GM19043 (cell line): ENCODE data around the gene MRPS16.

Experiments
- ATAC-seq: cut with Tn5 transposase; IDR thresholded peaks from one replicate; pipeline ENCODE4 v1.9.1; 2021; ENCODE audit warnings: low read depth; ENCODE audit not compliant: unreplicated experiment

The MRPS16 gene

DNA sequence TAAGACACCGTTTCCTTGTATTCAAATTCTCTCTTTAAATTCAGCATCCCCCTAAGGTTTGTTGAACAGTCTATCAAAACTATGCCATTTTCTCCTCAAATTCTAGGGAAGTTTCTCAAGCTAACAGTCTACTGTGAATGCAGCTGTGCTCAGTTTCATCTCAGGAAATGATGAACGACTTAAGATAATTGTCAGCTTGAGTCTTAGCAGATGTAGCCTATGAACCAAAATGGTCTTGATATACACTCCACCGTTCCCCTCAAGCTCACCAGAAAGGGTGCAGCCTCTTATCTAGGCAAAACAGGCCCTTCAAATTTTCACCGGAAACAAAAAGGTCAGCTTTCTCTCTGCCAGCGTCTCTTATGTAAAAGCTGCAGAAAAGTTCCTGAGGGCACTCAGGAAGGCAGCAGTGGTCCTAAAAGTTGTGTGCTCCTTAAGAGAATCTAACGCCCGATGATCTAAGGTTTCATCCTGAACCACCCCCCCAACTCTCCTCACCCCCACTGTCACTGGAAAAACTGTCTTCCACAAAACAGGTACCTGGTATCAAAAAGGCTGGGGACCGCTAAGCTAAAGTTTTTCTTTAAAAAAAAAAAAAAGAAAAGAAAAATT lies 7.5 kb downstream of the MRPS16 start:
- ATAC-seq: no peak

DNA sequence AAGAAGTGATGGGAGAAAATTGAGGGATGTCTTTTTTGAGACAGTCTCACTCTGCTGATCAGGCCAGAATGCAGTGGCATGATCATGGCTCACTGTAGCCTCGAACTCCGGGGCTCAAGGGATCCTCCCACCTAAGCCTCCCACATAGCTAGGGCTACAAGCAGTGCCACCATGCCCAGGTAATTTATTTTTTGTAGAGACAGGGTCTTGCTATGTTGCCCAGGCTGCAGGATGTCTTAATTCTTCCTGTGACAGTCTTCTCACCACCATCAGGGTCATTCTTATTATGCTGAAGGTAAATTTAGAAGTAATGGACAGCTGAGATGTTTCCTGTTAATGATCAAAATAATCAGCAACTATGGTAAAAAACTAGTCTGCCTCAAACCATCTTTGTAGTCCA lies 12.5 kb downstream of the MRPS16 start:
- ATAC-seq: no peak

DNA sequence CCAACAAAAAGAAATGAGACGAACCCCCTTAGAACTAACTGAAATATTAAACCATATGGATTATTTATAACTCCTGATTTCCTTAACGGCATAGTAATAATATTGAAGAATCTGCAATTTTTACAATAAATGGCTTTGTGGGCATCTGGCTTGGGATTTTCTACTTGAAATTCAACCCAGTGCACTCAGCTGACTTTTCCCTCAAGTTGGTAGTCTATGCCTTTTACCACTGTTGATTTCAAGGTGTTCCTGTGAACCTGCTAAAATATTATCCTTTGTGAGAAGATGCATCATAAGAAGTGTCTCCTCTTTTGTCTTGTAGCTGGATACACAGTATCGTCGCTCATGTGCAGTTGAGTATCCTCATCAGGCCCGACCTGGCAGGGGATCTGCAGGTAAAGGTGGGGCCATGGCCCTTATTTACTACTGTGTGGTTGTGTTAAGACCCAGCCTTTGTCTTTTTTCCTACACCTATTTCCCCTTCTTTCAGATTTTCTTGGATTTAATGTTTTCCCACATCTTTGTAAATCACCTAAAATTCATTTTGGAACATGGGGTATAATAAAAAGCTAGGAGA lies 13.4 kb downstream of the MRPS16 start:
- ATAC-seq: no peak

DNA sequence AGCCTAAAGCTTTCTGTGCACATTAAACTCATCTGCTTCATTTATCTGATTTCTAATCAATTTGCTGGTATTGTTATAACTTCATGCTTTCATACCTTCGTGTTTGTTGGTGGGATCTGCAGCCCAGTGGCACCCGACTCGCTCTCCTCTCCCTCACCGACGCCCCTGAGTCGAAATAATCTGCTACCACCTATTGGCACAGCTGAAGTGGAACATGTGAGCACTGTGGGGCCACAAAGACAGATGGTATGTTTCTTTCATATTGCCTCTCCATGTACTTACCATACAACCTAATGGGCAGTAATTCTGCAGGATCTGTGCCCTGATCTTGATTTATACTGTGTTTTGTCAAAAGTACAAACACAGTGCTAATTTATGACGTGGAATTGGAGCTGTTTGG lies 17.7 kb downstream of the MRPS16 start:
- no peak for ATAC-seq

DNA sequence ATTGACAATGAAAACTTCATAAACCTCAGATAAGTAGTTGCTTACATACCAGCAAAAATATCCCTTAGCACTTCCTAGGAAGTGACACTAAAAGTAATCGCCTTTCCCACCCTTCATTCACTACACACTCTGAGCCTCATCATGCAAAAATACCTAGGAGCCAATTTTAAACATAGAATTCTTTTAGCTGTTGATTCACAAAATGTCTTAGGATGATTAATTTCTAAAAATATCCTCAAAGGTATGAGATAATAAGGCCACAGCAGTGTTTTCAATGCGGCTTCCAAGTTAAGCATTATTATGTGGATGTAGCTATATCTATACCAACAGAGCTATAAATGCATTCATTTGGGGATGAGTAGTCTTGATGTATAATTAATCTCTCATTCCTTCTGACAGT lies 18.6 kb downstream of the MRPS16 start:
- ATAC-seq: no peak

DNA sequence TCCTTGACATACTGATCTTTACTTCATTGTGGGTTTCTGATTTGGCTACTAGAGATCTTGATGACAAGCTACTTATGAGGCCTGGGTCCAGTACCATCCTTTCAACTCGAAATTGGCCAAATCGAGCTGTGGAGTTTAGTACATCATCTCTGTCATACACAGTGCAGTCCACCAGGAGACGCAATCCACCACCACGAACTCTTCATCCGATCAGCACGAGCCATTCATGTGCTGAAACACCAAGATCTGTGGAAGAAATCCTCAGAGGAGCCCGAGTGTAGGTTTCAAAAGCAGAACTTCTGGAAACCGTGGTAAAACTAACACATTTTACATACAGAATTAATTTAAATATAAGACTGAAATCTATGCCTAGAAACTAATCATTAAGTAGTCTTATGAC lies 19.6 kb downstream of the MRPS16 start:
- ATAC-seq: no peak

DNA sequence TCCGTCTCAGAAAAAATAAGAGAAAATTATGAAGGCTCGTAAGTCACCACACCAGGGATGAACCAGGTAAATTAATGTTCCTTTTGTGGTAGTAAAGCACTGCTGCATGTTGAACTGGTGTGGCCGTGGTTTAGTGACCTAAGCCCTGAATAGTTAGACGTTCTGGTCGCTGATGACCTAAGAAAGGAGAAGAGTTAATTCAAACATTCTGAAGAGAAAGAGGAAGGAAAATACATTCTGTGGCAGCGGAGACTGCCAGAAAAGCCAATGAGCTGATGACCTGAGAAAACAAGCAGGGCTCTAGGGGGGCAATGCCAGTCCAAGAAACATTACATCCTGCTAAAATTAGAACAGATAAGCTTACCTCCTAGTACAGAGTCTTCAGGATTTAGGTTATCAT lies 22.9 kb downstream of the MRPS16 start:
- no peak for ATAC-seq

DNA sequence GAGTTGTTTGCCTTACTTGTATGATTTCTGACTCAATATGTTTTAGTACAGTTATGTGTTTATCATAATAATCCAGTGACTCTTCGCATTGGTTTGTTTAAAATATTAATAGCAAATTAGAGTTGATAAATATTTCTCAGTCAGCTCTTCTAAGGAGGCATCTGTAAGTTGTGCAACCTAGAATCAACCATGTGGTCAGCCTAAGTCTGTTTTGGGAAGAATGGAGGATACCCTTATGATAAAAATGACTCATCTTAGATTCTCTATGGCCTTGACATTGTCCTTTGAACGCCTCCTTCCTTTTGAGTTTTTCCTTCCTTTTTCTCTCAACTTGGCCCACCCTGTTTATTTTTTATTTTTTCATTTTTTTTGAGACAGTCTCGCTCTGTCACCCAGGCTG lies 24.2 kb downstream of the MRPS16 start:
- no peak for ATAC-seq

DNA sequence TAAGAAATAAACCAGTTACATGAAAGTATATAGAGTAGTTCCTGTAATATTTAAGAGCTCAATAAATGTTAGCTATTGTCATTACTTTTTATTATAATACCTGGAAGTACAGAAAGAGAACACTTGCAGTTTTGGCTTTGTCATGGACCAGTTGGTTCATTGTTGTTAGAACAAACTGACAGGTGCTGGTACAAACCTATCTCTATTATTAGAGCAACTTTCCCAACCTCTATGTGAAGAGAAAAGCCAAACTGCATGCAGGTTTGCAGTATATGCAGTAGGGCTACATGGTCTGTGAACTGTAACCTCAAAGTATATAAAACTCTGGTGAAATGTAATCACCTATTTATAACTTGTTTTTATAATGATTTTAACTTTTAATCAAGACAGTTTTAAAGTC lies 25.8 kb downstream of the MRPS16 start:
- ATAC-seq: no peak

DNA sequence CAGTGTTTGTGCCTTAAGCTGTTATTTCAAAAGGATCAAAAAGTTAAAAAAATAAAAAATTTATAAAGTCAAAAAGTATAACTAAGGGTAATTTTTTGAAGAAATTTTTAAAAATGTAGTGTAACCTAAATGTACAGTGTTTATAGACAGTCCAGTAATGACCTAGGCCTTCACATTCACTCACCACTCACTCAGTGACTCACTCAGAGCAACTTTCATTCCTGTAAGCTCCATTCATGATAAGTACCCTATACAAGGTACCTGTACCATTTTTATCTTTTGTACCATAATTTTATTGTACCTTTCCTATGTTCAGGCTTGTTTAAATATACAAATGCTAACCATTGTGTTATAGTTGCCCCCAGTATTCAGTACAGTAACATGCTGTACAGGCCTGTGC lies 26.9 kb downstream of the MRPS16 start:
- no peak for ATAC-seq

DNA sequence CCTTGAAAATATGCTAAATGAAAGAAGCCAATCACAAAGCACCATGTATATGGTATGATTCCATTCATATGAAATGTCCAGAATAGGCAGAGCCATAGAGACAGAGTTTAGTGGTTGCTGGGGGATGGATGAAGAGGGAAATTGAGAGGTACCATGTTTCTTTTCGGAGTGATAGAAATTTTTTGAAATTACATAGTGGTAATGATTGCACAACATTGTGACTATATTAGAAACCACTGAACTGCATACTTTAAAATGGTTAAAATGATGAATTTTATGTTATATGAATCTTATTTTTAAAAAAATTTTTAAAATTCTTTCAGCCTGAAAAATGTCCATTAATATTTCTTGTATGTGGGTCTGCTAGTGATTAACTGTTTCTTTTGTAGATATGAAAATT lies 31.5 kb downstream of the MRPS16 start:
- ATAC-seq: no peak

DNA sequence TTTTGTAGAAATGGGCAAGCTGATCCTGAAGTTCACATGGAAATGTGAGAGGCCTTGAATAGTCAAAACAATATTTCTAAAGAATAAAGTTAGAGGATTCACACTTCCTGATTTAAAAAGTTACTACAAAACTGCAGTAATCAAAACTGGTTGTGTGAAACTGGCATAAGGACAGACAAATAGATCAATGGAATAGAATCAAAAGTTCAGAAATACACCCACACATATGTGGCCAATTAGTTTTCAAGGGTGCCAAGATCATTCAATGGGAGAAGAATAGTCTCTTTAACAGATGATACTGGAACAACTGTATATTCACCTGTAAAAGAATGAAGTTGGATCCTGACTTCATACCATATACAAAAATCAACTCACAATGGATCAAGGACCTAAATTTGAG lies 33.1 kb downstream of the MRPS16 start:
- ATAC-seq: no peak

DNA sequence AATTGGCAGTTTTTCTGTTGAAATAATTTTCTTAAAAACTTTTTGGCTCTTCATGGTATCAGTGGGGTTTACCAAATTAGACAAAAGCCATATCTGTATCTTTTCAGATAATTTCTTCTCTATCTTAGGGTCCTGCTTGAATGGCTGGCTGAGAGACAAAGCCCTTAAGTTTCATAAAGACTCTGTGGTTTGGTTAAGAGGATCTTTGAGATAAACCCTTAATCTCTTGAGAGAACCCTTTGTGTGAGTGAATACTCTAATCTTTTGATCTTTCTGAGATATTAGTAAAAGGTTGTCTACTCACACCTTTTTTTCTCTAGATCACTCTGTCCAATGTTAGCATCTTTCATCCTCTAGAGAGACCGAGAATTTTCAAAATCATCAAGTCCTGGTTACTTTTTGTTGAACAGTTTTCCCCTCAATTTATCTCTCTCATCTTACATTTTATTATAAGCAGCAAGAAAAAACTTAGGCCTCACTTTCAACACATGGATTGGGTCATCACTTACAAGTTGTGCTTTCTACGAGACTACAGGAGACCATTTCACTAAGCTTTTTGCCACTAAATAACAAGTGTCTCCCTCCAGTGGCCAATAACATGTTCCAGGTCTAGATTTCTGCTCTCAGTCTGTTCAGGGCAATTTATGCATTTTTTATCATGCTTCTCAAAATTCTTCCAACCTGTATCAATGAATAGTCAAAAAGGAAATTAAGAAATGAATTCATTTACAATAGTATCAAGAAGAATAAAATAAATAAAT lies 33.8 kb downstream of the MRPS16 start:
- no peak for ATAC-seq

DNA sequence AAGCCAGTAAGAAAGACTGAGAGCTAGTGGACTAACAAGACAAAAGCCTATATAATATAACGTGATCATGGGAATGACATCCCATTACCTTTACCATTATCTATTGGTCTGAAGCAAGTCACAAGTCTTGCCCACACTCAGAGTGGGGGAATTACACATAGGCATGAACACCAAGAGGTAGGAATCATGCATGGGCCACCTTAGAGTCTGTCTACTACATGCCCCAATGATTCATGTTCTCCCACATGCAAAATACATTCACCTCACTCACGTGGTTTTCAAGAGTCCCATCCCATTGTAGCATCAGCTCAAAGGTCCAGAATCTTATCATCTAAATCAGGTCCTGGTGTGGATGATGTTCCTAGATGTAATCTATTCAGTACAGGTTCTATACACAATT lies 34.8 kb downstream of the MRPS16 start:
- no peak for ATAC-seq

DNA sequence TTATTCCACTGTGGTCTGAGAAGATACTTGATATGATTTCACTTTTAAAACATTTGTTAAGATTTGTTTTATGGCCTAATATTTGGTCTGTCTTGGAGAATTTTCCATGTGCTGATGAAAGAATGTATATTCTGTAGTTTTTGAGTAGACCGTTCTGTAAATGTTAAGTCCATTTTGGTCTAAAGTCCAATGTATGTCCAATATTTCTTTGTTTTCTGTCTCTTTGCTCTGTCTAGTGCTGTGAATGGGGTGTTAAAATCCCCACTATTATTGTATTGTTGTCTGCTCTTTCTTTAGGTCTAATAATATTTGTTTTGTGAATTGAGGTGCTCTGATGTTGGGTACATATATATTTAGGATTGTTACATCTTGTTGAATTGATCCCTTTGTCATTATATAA lies 36.7 kb downstream of the MRPS16 start:
- no peak for ATAC-seq

DNA sequence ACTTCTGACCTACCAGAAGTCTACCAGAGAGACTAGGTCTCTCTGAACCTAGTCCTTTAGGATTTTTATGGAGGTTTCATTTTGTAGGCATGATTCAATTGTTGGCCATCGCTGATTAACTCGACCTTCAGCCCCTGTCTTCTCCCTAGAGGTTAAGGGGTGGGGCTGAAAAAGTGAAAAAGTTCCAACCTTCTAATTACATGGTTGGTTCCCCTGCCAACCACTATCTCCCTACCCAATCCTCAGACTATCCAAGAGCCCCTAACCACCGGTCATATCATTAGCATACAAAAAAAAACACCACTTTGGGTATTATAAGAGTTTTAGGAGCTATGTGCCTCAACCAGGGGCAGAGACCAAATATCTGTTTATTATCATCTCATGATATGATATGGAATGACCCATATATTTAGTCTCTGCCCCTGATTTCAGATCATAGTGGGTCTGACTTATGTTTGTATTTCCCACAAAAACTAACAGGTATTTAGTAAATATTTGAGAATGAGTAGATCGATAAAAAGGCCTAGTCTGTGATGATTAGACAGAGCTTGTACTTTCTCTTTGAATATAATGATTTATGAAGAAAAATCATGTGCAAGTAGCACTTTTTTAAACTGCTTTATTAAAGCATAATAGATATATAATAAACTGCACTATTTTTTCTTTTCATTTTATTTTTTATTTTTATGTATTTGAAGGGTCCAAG lies 41.2 kb downstream of the MRPS16 start:
- ATAC-seq: no peak

DNA sequence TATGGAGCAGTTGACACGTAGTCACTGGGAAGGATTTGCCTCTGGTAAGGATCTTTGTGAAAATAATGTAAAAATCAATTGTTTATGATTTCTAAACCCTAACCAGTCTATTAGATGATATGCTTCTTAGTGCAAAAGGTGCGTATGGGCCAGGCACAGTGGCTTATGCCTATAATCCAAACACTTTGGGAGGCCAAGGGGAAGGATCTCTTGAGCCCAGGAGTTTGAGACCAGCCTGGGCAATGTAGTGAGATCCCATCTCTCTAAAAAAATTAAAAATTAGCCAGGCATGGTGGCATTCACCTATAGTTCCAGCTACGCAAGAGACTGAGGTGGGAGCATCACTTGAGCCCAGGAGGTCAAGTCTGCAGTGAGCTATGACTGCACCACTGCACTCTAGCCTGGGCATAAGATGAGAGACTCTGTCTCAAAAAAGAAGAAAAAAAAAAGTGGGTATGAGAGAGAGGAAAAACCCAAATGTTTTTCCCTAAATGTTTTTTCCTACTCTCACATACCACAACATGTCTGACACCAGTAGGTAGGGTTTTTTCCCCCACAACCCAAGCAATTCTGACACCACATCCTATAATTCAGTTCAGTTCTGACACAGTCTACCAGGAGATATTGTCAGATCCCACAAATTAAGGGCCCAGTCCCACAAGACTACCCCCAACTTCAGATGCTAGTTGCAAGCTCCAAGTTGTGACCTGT lies 41.9 kb downstream of the MRPS16 start:
- no peak for ATAC-seq

DNA sequence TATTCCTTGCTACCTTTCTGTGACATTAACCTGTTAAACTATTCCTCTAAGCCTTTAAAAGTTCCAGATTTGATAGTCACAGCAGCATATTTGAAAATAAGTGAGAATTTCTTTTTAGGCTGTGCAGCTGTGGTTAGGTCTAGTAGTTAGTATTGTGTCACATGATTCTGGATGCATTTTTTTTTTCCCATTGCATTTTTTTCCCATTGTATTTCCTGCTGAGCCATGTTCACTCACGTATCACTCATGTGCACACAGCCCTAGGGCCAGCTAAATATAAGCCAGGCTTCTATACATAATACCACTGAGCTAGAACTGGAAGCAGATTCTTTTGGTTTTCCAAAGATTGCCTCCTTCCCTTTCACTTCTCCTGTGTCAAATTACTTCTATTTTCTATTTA lies 42.7 kb downstream of the MRPS16 start:
- no peak for ATAC-seq

DNA sequence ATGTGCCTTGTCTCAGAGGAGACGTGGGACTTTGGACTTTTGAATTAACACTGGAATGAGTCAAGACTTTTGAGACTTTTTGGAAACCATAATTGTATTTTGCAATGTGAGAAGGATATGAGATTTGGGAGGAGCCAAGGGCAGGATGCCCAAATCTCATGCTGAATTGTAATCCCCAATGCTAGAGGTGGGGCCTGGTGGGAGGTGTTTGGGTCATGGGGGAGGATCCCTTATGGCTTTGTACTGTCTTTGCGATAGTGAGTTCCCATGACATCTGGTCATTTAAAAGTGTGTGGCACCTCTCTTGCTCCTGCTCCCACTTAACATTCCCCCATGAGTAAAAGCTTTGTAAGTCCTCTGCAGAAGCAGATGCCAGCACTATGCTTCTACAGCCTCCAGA lies 44.6 kb downstream of the MRPS16 start:
- no peak for ATAC-seq

DNA sequence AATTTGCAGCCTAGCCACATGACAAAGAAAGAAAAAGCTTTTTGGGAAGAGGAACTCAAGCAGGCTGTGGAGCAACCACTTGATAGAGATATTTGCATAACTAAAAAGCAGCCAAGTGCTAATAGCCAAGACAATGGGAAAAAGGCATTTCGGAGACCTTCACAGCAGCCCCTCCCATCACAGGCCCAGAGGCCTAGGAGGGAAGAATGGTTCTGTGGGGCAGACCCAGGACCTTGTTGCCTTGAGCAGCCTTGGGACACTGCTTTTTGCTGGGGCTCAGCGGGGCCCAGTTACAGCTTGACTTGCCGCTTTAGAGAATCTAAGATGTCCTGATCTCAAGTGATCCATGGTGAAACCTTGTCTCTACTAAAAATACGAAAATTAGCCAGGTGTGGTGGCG lies 46.1 kb downstream of the MRPS16 start:
- no peak for ATAC-seq

DNA sequence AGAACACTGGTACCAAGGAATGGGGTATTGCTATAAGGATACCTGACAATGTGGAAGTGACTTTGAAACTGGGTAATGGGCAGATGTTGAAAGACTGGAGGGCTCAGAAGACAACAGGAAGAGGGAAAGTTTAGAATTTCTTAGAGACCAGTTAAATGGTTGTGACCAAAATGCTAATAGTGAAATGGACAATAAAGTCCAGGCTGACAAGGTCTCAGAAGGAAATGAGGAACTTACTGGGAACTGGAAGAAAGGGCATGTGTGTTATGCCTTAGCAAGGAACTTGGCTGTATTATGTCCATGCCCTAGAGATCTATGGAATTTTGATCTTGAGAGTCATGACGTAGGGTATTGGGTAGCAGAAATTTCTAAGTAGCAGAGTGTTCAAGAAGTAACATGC lies 46.6 kb downstream of the MRPS16 start:
- no peak for ATAC-seq
